NCI-H1105 treated with DMSO at 0.1 percent for 48 hours (cell line): ENCODE data around the gene GCNT3.

Experiments
- DNase-seq: peaks from one replicate; lab custom pipeline; 2025; lab: John Stamatoyannopoulos, UW

The GCNT3 gene

GRCh38 chr15:59611276-59612260 is at the start of gene GCNT3:
Gene GCNT3, plus strand, starts transcription at chr15:59611783. Its CDS starts 6,456 bp downstream, at chr15:59618239.
- DNase-seq: no peak

DNA sequence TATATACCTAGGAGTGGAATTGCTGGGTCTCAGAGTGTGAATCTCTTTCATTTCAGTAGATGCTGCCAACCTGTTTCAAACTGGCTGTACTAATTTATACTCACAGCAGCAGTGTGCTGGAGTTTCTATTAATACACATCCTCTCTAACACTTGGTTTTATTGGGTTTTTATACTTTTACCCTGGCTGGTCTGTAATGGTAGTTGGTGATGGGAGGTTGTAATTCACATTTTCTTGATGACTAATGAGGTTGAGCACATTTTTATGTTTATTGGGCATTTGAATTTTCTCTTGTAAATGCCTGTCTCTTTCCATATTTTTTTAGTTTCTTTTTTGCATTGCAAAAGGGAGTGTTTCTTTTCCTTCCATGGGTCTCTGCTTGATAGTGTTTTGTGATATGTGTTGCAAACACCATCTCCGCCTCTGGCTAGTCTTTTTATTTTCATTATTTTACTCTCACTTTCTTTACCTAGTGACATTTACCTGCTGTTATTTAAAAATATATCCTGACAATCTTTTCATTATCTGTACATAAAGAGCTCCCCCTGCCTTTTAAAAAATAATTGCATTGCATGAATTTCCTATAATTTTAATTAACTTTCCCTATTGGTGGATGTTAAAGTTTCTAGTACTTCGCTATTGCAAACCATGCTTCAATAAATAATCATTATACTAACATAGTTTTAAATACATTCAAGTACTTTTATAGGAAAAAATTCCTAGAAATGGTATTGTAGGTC is 49.0 kb upstream of the GCNT3 start:
- no peak for DNase-seq

- DNase-seq: no peak
Measured at GRCh38 chr15:59565299-59565698, 46.3 kb upstream of the GCNT3 start.

DNA sequence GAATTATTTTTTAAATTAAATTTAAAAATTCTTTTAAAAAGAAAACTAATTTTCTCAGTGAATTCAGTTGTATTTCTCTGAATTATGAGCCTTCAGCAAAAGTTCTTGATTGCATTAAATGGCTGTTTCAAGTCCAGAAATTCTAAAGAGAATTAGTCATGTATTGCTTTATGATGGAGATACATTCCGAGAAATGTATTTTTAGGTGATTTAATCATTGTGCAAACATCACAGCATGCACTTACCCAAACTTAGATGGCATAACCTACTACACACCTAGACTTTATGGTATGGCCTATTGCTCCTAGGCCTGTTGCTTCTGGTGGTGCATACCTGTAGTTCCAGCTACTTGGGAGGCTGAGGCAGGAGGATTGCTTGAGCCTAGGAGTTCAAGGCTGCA is 44.3 kb upstream of the GCNT3 start:
- no peak for DNase-seq

DNA sequence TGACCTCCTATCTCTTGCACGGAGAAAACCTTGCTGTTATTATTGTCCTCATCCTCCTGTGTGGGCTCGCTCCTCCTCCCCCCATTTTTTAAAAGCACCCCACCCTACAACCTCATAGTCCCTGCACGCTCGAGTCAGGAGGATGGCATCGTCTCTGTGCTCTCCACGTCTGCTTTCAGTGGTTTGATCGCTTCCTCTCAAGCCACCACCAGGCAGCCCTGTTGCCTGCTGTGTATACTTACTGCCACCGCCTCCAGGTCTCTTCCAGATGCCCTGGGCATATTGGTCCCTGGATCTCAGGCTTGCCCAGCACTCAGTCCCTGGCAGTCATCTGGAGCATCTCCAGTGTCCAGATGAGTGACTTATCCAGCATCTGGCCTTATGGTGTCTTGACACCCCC is 42.1 kb upstream of the GCNT3 start:
- DNase-seq: no peak

- DNase-seq: no peak
Measured at GRCh38 chr15:59570315-59570714, 41.3 kb upstream of the GCNT3 start.

- DNase-seq: no peak
Measured at GRCh38 chr15:59571606-59572005, 40.0 kb upstream of the GCNT3 start.

GRCh38 chr15:59583088-59583487 is 28.5 kb upstream of the GCNT3 start:
- no peak for DNase-seq

DNA sequence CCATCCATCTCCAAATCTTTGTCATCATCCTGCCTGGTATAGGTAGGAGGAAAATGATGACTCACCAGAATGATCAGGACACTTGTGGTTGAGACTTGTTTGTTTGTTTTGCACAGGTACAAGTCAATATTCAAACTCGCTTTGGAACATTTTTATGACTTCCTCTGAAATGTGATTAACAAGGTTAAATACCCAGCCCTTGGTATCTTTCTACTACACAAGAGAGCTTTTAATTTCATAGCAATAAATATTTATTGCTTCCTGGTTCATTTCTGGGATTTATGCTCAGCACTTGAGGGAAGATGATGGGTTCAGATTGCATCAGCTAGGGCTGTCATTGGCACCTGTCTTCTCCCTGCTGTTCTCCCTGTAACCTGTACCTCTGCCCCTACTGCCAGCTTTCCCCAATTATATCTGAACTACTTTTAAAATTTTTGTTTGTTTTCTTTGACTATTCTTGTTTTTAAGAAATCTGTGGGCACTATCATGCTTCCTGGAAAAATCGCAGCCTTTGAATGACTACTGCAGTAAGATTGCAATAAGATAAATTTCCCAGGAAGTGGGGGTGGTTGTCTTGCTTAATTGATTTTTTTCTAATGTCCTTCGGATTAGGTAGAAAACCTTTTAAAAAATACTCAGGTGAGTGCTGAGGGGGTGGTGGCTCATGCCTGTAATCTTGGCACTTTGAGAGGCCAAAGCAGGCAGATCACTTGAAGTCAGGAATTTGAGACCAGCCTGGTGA is 24.3 kb upstream of the GCNT3 start:
- peak; percentile 97 for DNase-seq

GRCh38 chr15:59590027-59590426 is 21.6 kb upstream of the GCNT3 start:
- DNase-seq: no peak

DNA sequence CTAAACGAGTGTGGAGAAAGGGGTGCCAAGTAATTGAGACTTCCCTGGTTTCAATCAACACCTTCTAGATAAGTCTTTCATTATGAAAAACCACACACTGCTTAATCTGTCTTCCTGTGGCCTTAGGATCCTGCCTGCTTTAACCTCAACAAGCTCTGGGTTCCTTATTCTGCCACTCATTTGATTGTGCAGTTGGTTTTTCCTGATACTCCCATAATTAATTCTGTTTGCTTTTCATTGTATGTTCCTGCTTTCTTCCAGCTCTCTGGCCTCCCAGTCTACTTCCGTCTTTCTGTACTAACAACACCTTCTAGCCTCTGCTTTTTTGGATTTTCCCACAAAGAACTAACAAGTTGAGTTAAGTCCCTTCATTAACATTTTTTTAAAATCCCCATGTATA is 20.2 kb upstream of the GCNT3 start:
- DNase-seq: no peak

- no peak for DNase-seq
Measured at GRCh38 chr15:59594493-59594942, 17.1 kb upstream of the GCNT3 start.

- DNase-seq: no peak
Measured at GRCh38 chr15:59594991-59595390, 16.6 kb upstream of the GCNT3 start.

GRCh38 chr15:59595434-59595915 is 16.1 kb upstream of the GCNT3 start:
- DNase-seq: no peak

DNA sequence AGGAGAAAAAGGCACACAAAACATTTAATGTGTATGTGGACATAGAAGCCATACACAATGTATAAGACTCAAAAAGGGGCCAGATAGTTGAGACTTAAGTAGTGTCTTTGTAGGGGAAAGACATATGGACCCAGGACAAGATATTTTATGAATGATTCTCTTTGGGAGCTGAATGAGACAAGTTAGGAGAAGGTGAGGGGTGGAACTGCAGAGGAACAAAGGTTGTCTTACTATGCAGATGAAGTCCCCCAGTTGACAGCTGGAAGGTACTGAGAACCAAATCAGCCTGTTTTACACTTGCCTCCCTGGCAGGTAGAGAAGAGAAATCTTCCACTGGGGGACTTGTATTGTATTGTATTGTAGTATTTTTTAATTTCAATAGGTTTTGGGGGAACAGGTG is 14.9 kb upstream of the GCNT3 start:
- DNase-seq: no peak

DNA sequence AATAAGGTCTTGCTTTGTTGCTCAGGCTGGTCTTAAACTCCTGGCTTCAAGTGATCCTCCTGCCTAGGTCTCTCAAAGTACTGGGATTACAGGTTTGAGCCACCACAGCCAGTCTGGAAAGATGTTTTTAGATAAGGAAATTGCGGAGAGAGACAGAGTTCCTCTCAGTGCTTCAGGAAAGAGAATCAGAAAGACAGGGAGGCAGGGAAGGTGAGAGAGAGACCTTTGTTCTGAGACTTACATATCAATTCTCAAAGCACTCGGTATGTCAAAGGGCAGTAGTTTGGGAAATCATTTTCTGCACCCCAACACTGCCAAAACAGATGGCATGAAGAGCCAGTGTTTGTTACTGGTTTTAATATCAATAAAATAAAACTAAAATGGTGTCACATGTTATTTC is 13.1 kb upstream of the GCNT3 start:
- no peak for DNase-seq

GRCh38 chr15:59605994-59606393 is 5.6 kb upstream of the GCNT3 start:
- DNase-seq: no peak

DNA sequence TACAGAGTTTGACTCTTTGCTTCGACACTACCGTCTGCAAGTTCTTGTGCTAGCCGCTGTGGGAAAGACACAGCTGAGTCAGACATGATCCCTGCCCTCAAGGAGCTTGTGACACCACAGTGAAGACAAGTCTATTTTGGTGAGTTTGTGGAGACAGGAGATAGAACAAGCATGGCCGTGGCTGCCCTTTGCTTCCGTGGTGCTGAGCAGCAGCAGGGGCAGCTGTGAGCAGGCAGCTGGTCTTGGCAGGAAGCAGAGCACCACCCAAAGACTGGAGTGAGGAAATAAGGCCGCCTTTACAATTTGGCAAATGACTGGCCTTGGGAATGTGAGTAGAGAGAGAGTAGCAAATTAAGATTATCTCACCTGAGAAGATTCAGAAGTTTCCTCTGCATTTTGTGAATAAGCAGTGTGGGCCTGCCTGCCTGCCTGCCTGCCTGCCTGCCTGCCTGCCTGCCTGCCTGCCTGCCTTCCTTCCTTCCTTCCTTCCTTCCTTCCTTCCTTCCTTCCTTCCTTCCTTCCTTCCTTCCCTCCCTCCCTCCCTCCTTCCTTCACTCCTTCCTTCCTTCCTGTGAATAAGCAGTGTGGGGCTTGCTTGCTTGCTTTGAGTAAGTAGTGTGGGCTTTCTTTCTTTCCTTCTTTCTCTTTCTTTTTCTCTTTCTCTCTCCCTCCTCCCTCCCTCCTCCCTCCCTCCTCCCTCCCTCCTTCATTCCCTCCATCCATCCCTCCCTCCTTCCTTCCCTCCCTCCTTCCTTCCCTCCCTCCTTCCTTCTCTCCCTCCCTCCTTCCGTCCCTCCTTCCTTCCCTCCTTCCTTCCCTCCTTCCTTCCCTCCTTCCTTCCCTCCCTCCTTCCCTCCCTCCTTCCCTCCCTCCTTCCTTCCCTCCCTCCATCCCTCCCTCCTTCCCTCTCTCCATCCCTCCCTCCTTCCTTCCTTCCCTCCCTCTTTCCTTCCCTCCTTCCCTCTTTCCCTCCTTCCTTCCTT is 1.6 kb upstream of the GCNT3 start:
- no peak for DNase-seq

- DNase-seq: no peak
Measured at GRCh38 chr15:59614153-59614552, 2.6 kb downstream of the GCNT3 start.

- DNase-seq: no peak
Measured at GRCh38 chr15:59615661-59616060, 4.1 kb downstream of the GCNT3 start.

GRCh38 chr15:59616379-59616778 is 4.8 kb downstream of the GCNT3 start:
- DNase-seq: no peak
